Activated CD4-positive, CD25-positive, alpha-beta regulatory T cell (primary cell): Measurements from ENCODE around the gene EFS.
"Not testable (repeated sequence)": the region's sequence is repeated elsewhere in the genome, so short reads cannot be mapped to it uniquely, and the experiment has no call there.

Source experiments
- DNase-seq, 4 experiments: peaks; one replicate each; lab custom pipeline; 2025; lab: John Stamatoyannopoulos, UW

Gene EFS

GRCh38 chr14:23399136-23399535, 34.2 kb upstream of the EFS start:
- DNase-seq, result no peak

- DNase-seq, result no peak
These were observed 33.4 kb upstream of the EFS start for GRCh38 chr14:23398348-23398747.

DNA sequence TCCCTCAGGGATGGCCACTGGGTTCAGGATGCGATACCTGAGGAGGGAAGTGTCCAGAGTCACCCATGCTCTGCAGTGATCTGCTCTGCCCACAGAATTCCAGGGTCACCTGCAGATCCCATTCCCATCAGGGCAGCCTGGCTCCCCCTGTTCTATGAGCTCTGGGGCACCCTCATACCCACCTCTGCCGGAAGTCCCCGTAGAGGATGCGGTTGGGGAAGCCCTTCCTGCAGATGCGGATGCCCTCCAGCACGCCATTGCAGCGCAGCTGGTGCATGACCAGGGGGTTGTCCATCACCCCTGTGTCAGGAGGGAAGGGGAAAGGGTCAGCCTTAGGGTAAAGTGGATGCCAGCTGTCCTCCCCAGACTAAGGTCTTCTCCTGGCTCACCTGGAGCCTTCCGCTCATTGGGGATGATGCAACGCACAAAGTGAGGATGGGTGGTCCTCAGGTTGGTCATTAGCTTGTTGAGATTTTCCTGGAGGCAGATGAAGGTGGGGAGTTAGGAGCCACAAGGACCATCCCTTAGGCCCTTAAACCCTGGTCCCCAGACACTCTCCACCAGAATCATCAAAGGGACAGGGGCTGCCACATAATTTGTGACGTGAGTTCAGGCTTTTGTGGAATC, 31.9 kb upstream of the EFS start:
- DNase-seq, result no peak

GRCh38 chr14:23396126-23396525, 31.2 kb upstream of the EFS start:
- no peak for DNase-seq

DNA sequence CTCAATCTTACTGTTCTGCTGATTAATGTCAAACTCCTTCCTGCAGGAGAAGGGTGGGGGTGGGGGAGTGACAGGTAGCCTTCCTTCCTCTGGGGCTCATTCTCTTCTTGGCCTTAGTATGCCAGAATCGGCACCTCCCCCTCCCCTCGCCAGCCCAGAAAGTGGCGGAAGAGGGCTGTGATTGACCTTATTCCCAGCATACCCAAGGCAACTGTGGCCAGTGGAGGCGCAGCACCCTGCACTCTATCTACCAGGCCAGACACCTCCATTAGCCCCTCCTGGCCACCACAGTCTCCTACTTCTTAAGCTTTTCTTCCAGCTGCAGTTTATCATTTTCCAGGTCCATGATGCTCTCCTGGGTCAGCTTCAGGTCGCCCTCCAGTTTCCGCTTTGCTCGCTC, 27.6 kb upstream of the EFS start:
- DNase-seq, result no peak

DNA sequence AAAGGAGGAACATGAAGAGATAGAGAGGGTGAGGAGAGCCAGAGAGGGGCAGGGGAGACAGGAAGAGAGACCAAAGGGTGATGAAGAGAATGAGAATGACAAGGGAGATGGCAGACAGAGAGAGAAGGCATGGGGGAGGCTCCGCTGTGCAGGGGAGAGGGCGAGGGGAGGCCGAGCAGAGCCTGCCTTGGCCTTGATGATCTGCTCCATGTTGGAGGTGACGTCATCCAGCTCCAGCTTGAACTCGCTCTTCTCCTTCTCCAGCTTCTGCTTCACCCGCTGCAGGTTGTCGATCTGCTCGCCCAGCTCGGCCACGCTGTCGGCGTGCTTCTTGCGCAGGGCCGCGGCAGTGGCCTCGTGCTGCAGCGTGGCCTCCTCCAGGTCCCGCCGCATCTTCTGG, 24.9 kb upstream of the EFS start:
- DNase-seq, result not testable (repeated sequence)

DNA sequence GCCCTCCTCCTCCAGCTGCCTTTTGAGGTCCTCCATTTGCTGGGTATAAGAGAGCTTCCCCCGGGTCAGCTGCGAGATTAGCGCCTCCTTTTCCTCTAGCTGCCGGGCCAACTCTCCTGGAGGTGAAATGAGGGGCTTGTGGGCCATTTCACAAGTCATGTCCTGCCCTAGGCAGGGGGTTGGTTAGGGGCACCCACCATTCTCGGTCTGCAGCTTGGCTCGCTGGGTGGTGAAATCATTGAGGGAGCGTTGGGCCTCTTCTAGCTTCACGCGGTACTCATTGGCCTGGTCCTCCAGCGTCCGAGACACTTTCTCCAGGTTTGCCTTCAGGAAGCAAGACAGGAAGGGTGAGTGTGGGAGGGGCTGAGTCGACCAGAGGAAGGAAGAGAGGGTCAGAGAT, 24.4 kb upstream of the EFS start:
- no peak for DNase-seq

- DNase-seq, result no peak
These were observed 24.0 kb upstream of the EFS start for GRCh38 chr14:23388996-23389395.

DNA sequence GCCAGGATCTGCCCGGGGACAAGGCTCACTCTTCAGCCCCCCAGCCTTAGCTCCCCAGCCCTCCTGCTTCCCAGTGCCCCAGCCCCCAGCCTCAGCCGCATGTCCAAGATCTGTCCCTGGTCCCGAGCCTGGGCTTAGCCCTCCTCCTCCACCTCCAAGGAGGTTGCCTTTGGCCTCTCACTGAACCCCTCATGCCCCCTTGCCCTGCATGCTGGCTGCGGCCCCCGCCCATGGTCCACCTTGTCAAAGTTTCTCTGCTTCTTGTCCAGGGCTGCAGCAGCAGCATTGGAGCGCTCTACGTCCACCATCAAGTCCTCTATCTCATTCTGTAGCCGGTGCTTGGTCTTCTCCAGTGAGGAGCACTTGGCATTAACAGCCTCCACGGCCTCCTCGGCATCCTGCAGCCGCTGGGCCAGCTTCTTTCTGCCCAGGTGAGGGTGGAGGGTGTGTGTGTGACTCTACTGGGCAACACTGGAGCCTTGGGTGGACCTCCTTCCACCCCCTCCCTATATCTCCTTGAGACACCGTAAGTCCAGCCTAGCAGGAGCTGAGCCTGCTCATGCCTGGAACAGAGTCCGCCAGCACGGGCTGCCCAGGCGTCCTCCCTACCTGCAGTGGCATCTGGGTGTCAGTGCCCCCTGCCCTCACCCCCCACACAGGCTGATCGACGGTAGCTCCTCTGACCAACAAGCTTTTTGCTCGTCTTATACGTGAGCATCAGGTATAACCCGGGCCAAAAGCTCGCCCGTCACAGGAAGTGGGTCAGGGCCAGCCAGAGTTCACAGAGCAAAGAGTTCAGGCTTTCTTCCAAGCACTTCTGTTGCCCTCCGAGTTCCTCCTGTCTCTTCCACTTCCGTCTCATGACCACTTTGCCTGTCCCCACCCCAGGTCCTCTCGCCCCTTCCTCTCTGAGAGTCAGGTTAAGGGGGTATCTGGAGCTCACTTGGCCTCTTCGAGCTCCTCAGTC, 23.2 kb upstream of the EFS start:
- no peak for DNase-seq

GRCh38 chr14:23386999-23387398, 22.0 kb upstream of the EFS start:
- DNase-seq, result no peak

GRCh38 chr14:23386266-23386657, 21.3 kb upstream of the EFS start:
- not testable (repeated sequence) for DNase-seq

GRCh38 chr14:23385642-23386265, 20.8 kb upstream of the EFS start:
- no peak for DNase-seq

DNA sequence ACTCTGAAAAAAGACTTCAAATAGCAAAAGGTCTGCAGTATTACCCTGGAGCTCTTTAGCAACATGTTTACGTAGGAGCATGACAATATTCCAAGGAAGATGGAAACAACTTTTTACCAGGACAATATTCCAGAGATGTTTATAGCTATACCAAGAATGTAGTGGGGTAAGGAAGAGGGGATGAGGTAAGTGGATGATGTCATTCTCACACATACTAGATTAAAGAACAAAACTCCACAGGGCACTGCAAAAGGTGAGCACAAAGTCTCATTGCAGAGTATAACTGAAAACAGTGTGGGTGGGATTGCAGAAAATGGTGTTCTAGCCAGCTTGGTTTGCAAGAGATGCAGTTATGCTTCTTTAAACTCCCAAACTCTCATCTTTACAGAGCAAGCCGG, 20.3 kb upstream of the EFS start:
- DNase-seq, result no peak

DNA sequence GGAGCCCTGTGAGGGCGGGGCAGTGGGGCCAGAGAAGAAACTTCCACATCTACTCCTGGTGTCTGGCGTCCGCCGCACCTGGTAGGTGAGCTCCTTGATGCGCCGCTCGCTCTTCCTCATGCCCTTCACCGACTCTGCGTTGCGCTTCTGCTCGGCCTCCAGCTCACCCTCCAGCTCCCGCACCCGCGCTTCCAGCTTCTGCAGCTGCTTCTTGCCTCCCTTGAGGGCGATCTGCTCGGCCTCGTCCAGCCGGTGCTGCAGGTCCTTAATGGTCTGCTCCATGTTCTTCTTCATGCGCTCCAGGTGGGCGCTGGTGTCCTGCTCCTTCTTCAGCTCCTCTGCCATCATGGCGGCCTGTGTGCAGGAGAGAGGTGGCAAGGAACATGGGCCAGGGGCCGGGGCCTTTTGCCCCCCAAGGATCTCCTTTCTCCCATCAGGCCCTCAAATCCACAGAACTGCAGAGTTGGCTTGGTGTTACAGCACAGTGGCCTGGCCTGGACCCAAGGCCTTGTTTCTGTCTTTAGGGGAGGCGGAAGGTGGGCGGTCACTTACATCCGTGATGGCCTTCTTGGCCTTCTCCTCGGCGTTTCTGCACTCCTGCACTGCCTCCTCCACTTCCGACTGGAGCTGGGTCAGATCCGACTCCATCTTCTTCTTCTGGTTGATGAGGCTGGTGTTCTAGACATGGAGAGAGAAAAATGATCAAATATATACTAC, 19.6 kb upstream of the EFS start:
- DNase-seq, result no peak

- no peak for DNase-seq
These were observed 17.9 kb upstream of the EFS start for GRCh38 chr14:23382731-23383440.

DNA sequence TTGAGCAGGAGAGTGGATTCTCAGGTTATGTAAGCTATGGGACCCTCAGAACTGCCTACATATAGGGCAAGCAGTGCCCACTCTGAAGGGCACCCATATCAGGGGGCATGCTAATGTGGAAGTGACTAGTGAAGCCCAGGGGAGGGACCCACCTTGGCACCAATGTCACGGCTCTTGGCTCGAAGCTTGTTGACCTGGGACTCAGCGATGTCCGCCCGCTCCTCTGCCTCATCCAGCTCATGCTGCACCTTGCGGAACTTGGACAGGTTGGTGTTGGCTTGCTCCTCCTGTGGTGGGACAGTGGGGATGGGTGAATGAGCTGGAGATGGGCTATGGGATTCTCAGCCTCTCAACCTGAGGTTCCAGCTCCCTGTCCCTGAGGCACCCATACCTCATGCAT, 17.3 kb upstream of the EFS start:
- DNase-seq, result no peak

DNA sequence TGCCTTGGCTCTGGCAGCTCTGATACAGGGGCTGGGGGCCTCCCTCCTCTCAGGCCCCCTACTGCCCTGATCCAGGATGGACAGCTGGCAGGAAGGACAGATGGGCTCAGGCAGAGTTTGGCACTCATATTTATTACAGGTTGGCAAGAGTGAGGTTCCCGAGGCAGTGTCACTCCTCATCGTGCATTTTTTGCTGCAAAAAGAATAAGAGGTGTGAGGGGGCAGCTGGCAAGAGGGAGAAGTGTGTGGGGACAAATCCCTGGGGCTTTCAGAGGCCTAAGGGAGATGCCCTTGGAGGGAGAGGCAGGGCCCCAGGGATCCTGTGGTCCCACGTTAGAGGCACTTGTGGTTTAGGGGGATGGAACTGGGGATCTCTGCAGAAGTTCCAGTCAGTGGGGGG, 16.9 kb upstream of the EFS start:
- DNase-seq, result no peak

DNA sequence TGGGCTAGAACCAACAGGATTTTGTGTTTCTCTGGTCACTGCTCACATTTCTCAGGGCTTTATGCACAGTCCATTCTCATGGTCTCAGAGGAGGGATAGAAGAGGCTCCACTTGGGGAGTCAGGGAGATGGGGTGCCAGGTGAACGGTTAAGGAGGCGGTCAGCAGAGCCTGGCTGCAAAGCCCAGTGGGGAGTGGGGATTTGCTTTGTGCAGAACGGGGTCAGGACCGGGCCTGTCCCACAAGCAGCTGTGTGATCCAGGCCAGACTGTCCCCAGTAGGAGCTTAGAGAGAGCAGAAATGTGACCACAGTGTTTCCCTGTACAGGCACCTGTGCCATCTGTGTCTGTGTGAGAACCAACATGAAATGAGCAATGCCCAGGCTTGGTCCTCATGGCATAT, 16.0 kb upstream of the EFS start:
- DNase-seq, result no peak

- no peak for DNase-seq
These were observed 15.4 kb upstream of the EFS start for GRCh38 chr14:23380197-23380914.

DNA sequence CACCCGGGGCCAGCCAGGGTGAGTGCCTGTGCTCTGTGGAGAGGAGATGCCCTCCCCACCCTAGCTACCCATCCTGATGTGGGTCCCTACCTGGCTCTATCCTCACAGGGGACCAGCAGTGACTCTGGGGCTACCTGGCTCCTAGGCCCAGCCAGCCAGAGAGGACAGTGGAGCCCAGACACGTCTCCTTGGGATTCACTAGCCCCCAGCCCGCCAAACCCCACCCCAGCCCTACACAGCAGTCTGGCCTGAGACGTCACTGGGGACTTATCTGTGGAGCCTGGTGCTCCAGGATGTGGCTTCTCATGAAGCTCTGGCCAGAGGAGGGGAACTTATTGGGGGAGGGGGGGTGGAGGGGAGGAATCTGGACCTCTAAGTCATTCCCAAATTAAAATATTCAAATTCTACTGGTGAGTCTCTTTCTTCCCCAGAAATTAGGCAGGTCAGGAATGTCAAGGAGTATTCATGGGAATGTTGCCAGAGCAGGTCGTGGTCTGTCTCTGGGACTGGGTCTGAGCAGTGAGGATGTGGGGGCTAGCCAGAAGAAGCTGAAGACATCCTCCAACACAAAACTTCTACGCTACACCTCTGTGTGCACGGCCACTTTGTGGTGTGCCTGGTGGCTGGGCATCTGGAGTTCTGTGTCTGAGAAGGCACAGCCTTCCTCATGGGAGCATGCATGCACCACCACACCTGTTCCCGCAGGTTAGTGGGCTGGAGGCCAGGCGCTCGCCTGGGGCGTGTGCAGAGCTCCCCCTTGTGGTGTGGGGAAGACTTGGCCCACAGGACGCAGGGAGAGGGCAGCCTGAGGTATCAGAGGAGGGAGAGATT, 14.6 kb upstream of the EFS start:
- DNase-seq, result peak; percentile 39 to 54 (median 40)
